Spleen (tissue), 7 donors: Measurements from ENCODE around the gene PCMT1.

ENCODE experiments used
- POLR2A ChIP-seq, 3 donors: fragments of 450-650 bp; IDR thresholded peaks; one replicate each; pipeline ENCODE4 v1.5.1; 2017; ENCODE audit warnings: antibody characterized with exemption in 3 of 3, mild to moderate bottlenecking in 1 of 3
- TF ChIP-seq, protein P1 (sequence below), 11 experiments: fragments of 200-600 bp in 7 of 11; fragments of 450-650 bp in 4 of 11; sonication (generic) in 4 of 11; IDR thresholded peaks in 8 of 11; conservative IDR thresholded peaks in 3 of 11; 1 replicate in 7 of 11; 2 replicates in 4 of 11; pipeline versions ENCODE4 v1.4.0 to v1.8.0; 2016 to 2021; ENCODE audit warnings: antibody characterized with exemption in 11 of 11, inconsistent platforms in 4 of 11, mild to moderate bottlenecking in 1 of 11
- donor health status: DM: no; HTN: no; CAD: no; lungs with moderate emphysema.
- donor health status: DM: no; HTN: no; CAD: no.
- donor health status: DM: no; HTN: no; CAD: no.

DNA sequence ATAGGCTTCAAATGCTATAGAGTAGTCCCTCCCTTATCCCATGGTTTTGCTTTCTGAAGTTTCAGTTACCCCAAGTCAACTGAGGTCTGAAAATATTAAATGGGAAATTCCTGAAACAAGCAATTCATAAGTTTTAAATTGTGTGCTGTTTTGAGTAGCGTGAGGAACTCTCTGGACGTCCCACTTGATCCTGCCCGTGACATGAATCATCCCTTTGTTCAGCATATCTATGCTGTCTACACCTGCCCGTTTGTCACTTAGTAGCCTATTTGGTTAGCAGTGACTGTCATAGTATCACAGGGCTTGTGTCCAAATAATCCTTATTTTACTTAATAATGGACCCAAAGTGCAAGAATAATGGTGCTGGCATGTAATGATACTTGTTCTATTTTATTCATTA is 5.0 kb downstream of the PCMT1 start:
- TF ChIP-seq, protein P1, sequence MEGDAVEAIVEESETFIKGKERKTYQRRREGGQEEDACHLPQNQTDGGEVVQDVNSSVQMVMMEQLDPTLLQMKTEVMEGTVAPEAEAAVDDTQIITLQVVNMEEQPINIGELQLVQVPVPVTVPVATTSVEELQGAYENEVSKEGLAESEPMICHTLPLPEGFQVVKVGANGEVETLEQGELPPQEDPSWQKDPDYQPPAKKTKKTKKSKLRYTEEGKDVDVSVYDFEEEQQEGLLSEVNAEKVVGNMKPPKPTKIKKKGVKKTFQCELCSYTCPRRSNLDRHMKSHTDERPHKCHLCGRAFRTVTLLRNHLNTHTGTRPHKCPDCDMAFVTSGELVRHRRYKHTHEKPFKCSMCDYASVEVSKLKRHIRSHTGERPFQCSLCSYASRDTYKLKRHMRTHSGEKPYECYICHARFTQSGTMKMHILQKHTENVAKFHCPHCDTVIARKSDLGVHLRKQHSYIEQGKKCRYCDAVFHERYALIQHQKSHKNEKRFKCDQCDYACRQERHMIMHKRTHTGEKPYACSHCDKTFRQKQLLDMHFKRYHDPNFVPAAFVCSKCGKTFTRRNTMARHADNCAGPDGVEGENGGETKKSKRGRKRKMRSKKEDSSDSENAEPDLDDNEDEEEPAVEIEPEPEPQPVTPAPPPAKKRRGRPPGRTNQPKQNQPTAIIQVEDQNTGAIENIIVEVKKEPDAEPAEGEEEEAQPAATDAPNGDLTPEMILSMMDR (IDR thresholded peaks at IDR 0.05 in 8 of 11, conservative IDR thresholded peaks at IDR 0.05 in 3 of 11), result no peak
- no peak for TF ChIP-seq POLR2A (IDR thresholded peaks at IDR 0.05)
